H1 (cell line): Measurements from ENCODE around the gene WHAMM. TPM values are rescaled to one million over a fixed set of nuclear protein-coding genes. Genes with fewer than 3 reads are reported as not detected.

Experiments used
- BRCA1 ChIP-seq: IDR thresholded peaks from 2 replicates; pipeline ENCODE4 v1.6.1; 2012; ENCODE audit warnings: low read depth, low read length, improper control_type of control experiment
- HDAC6 ChIP-seq: IDR thresholded peaks from one replicate; pipeline ENCODE4 v1.7.1; 2012; ENCODE audit warnings: low read depth, mild to moderate bottlenecking, inconsistent platforms, low read length, moderate library complexity
- JUND ChIP-seq: IDR thresholded peaks from 2 replicates; pipeline ENCODE4 v1.6.1; 2011; ENCODE audit warnings: mild to moderate bottlenecking, improper control_type of control experiment, low read length
- RFX5 ChIP-seq: IDR thresholded peaks from 2 replicates; pipeline ENCODE4 v1.6.1; 2011; ENCODE audit warnings: low read depth, low read length, improper control_type of control experiment, borderline replicate concordance
- polyA plus RNA-seq, 7 experiments: library from polyadenylated mRNA; depleted of rRNA in 3 of 7; stranded (reverse) in 5 of 7; unstranded in 2 of 7; fragments of >200 nt in 5 of 7; fragments of 200-250 nt in 2 of 7; gene quantifications; 1 replicate in 5 of 7; 2 replicates in 1 of 7; 4 replicates in 1 of 7; pipeline versions ENCODE4 v1.2.1 to v1.2.3, GENCODE V29; 2011 to 2013; ENCODE audit warnings: missing spikeins in 2 of 7, mixed read lengths in 2 of 7
- total RNA-seq: library from RNA; stranded (reverse); fragmentation: NEBNext Ultra II Directional; extraction: Animal tissue kit (Norgen Biotek cat#: 25700); gene quantifications from 2 replicates; pipeline ENCODE4 v1.2.1, GENCODE V29; 2021

Gene WHAMM
- total and polyA plus RNA-seq, 2 of the 8 experiments (the other 6 are each of a cell fraction or from before 2014, with no cell fraction given): 1.1 to 3.3 TPM

DNA sequence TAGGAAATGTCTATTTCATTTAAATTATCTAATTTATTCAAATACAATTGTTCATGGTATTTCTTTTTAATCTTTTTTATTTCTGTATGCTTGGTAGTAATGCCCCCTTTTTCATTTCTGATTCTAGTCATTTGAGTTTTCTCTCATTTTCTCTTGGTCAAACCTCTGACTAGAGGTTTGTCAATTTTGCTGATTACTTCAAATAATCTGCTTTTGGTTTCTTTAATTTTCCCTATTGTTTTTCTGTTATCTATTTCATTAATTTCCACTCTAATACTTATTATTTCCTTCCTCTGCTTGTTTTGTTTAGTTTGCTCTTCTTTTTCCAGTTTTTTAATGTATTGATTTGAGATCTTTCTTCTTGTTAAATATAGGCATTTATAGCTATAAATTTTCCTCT is 15.7 kb upstream of the WHAMM start (continued):
- TF ChIP-seq JUND: no peak
- no peak for TF ChIP-seq RFX5
- TF ChIP-seq BRCA1: no peak
- TF ChIP-seq HDAC6: no peak
